Measurements from ENCODE around the gene NAXD.
"Not testable (repeated sequence)": the region's sequence is repeated elsewhere in the genome, so short reads cannot be mapped to it uniquely, and the experiment has no call there.

Gene NAXD

DNA sequence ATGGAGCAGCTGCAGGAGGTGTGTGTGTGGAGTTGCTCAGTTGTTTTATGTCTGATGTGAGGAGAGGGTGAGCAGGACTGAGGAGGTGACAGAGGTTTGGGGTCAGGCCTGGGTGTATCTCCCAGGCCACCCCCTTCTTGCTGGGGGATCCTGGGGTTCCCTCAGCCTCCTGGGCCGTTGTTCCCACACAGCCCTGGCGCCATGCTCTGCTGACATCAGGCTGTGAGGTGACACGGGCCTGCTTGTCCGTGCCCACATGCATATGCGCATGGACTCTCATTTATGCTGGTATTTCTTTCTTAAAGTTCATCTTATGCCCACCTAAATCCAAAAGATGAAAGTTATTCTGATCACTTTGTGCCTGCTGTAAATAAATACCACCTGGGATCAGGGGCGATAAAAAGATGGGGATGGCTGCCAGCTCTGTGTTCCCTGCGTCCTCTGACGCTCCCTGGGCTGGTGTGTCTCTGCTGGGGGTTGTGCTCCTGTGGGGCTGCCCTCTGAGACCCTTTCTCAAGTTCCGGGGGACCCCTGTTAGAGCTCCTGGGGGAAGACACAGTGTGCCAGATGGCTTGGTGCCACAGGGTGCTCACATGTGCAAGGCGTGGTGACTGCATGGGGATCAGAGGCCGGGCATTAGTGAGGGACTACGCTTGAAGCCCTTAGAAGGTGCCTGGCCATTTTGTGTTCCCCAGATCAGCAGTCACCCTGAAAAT, 12.6 kb downstream of the NAXD start:
- no peak for DNase-seq (ENCODE audit: low read depth in 1 of 2, low spot score in 1 of 2)

DNA sequence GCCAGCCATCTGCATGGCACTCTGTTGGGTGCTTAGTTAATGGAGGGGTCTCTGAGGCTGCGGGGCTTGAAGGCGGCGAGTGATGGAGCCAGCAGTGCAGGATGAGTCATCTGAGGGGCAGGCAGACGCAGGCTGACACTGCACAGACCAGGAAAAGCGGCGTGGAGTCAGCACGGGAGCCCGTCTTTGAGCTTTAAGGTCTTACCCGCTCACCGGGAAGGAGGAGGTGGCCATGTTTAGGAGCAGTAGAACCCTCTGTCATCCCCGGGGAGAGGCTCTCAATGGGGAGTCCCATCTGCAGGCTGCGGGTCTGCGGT, 13.1 kb downstream of the NAXD start:
- DNase-seq (ENCODE audit: low read depth in 1 of 2, low spot score in 1 of 2) = no peak

DNA sequence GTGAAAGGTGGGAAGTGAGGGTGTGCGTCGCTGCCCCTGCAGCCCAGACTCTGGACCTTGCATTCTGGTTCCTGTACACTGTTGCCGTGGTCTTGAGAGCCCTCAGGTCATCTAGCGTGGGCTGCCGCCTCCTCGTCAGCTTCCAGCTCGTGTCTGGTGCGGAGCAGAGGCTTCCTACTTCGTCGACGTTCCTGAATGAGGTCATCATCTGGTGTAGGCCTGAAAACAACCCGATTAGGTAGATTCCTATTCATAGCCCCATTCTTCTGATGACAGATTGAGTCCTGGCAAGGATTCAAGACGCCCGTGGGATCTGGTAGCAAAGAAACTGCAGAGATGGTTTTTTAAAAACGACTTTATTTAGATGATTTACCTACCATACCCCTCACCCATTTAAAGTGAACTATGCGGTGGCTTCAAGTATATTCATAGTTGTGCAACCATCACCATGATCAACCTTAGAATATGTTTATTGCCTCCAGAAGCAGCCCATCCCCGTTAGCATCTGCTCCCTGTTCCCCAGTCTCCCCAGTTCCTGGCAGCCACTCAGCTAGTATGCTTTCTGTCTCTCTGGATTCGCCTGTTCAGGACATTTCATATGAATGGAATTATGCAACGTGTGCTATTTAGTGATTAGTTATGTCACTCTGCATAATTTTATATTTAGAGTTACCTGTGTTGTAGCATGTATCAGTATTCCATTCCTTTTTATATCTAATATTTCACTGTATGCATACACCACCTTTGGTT, 13.8 kb downstream of the NAXD start:
- no peak for DNase-seq (ENCODE audit: low read depth in 1 of 2, low spot score in 1 of 2)

DNA sequence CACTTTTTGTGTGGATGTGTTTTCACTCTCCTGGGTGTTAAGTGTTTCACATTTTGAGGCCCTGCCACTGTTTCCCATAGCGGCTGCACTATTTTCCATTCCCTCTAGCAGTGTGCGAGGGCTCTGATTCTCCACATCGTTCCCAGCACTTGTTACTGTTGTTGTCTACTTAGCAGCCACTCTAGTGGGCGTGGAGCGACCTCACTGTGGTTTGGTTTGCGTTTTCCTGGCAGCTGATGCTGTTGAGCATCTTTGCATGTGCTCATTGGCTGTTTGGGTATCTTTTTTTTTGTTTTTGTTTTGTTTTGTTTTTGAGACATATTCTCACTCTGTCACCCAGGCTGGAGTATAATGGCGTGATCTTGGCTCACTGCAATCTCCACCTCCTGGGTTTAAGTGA, 14.4 kb downstream of the NAXD start:
- DNase-seq (ENCODE audit: low read depth in 1 of 2, low spot score in 1 of 2) = no peak

DNA sequence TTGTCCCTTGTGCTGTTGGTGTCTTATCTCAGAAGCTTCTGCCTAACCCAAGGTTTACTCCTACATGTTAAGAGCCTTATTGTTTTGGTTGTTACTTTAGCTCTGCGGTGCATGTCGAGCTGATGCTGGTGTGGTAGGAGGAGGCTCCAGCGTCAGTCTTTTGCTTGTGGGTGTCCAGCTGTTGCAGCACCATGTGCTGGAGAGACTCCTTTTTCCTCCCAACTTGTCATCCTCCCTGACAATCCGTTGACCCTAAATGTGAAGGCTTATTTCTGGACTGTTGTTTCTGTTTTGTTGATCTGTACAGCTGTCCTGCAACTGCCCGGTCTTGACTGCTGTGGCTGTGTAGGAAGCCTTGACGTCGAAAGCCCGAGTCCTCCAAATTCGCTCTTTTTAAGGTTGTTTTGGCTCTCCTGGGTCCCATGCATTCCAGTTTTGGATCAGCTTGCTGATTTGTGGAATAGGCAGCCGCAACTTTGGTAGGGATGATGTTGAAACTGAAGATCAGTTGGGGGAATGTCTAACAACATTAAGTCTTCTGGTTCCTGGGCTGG, 15.3 kb downstream of the NAXD start:
- DNase-seq (ENCODE audit: low read depth in 1 of 2, low spot score in 1 of 2) = no peak

DNA sequence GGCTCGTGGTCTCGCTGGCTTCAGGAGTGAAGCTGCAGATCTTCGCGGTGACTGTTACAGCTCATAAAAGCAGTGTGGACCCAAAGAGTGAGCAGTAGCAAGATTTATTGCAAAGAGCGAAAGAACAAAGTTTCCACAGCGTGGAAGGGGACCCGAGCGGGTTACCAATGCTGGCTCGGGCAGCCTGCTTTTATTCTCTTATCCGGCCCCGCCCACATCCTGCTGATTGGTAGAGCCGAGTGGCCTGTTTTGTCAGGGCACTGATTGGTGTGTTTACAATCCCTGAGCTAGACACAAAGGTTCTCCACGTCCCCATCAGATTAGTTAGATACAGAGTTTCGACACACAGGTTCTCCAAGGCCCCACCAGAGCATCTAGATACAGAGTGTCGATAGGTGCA, 16.9 kb downstream of the NAXD start:
- not testable (repeated sequence) for DNase-seq (ENCODE audit: low read depth in 1 of 2, low spot score in 1 of 2)

DNA sequence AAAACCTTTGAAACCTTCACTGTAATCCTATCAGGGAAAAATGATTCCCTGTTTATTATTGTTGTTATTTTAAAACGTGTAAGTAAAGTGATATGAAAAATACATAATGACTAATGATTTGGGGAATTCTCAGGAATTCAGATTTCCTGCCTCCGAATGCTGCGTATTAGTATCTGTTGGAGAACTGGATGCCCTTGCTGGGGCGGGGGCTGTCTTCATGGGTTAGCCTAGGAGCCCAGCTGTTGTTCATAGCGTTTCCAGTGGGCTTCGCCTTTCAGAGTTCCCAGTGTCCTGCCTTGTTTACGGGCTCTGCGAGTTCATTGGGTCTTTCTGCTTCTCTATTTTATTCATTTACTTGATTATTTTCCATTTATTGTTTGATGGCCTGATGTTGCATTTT, 18.4 kb downstream of the NAXD start:
- no peak for DNase-seq (ENCODE audit: low read depth in 1 of 2, low spot score in 1 of 2)

DNA sequence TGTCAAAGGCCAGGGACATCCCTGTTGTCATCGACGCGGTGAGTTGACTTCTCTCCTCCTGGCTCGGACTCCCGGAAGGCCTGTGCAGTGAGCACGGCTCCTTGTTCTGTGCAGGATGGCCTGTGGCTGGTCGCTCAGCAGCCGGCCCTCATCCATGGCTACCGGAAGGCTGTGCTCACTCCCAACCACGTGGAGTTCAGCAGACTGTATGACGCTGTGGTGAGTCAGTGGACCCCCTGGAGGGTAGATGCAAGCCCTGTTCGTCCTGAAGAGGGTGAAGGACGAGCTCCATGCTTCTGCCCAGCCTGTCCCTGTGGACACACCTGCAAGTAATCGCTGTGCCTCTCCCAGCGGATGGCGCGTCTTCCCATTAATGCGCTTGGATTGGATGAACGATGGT, 19.2 kb downstream of the NAXD start:
- DNase-seq (ENCODE audit: low read depth in 1 of 2, low spot score in 1 of 2) = no peak

DNA sequence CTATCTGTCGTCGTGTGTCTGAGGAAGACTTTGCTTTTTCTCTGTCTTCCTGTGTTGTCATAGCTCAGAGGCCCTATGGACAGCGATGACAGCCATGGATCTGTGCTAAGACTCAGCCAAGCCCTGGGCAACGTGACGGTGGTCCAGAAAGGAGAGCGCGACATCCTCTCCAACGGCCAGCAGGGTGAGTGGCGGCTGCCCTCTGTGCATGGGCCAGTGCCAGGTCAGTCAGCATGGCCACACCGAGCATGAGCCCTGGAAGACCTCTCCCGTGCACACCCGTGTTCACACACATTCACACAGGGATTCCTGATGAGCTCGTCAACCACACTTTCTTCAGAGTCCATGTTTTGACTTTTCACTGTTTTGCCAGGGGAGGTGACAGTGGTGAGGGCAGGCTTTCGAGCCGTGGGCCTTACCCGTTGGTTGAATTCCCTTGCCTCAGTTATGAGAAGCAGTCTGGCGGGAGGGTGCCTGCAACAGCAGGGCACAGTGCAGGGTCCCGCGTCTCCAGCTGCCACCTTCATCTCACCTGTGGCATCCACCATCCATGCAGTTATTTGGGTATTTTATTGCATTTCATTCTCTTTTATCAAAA, 20.2 kb downstream of the NAXD start:
- no peak for DNase-seq (ENCODE audit: low read depth in 1 of 2, low spot score in 1 of 2)

DNA sequence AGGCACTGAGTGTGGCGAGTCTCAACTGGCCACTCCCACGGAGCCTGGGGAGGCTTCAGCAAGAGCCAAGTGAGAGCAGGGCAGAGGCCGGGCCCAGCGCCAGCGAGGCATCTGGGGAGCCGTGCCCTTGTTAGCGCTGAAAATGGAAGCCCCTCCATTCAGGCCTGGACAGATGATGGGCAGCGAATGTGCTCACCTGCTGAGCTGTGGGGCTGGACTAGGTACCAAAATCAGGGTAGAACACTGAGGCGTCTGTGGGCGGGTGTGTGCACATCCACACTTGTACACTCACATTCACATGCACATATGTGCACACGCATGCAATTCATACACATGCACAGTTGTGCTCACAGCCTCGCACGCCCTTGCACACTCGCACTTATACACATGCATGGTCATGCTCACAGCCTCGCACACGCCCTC, 20.7 kb downstream of the NAXD start:
- DNase-seq (ENCODE audit: low read depth in 1 of 2, low spot score in 1 of 2) = no peak

DNA sequence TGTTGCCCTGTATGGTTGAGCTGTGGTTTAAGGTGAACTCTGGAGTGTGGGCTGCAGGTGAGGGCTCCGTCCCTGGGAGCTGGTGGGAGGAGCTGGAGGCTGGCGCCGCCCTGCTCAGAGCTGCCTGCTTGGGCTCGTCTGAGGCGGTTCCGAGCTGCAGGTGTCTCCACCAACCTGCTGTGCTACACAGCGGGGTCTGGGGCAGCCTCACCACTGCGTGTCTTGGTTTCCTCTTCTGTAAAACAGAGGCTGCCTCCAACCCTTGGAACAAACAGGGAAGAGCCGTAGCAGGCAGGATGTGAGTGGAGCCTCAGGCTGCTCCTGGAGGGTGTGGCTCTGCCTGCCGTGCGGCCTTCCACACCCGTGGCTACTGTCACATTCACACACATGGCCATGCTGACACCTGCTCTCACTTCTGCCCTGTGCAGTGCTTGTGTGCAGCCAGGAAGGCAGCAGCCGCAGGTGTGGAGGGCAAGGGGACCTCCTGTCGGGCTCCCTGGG, 21.4 kb downstream of the NAXD start:
- no peak for DNase-seq (ENCODE audit: low read depth in 1 of 2, low spot score in 1 of 2)

DNA sequence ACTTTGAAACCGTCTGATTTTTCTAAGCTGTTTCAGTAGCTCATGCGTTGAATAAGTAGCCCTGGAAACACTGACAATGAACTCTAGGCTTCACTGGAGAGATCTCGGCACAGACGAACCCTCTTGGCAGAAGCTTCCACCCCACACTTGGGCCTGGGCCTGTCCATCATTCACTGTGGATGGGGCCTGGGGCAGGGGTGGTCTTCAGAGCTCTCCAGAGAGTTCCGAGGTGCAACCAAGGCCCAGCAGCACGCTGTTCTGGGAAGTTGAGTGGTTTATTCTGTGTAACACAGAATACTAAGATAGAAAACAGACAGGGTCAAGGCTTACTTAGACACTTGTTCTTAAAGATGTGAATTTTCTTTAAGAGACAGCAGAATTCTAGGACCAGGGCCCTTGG, 21.9 kb downstream of the NAXD start:
- DNase-seq (ENCODE audit: low read depth in 1 of 2, low spot score in 1 of 2) = no peak

DNA sequence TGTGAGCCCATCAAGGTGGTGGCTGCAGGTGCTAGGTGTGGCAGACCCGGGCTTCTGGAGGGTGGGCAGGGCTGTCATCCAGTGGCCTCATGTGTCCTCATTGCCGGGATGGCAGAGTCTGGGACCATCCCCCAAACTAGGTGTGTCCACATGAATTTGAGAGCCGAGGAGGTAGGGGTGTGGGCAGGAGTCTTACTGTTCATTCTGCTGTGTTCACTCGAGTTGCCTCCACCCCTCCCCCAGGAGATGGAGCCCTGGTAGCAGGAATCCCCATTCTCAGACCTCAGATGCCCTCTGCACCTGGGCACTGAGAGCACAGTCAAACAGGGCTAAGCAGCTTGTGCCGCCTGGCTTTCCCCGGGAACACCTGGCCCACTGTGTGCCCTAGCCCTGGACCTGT, 22.4 kb downstream of the NAXD start:
- DNase-seq (ENCODE audit: low read depth in 1 of 2, low spot score in 1 of 2) = no peak

DNA sequence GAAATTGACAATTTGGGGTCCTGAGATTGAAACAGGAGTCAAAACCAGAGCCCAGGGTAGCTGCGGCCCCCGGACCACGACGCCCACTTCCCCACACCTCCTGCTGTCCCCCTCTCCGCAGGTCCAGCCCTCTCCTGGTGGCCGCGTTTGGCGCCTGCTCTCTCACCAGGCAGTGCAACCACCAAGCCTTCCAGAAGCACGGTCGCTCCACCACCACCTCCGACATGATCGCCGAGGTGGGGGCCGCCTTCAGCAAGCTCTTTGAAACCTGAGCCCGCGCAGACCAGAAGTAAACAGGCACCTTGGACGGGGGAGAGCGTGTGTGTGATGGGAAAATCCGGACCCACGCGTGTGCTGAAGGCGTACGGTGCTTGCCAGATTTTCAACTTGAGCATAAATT, 22.9 kb downstream of the NAXD start:
- DNase-seq (ENCODE audit: low read depth in 1 of 2, low spot score in 1 of 2) = no peak

DNA sequence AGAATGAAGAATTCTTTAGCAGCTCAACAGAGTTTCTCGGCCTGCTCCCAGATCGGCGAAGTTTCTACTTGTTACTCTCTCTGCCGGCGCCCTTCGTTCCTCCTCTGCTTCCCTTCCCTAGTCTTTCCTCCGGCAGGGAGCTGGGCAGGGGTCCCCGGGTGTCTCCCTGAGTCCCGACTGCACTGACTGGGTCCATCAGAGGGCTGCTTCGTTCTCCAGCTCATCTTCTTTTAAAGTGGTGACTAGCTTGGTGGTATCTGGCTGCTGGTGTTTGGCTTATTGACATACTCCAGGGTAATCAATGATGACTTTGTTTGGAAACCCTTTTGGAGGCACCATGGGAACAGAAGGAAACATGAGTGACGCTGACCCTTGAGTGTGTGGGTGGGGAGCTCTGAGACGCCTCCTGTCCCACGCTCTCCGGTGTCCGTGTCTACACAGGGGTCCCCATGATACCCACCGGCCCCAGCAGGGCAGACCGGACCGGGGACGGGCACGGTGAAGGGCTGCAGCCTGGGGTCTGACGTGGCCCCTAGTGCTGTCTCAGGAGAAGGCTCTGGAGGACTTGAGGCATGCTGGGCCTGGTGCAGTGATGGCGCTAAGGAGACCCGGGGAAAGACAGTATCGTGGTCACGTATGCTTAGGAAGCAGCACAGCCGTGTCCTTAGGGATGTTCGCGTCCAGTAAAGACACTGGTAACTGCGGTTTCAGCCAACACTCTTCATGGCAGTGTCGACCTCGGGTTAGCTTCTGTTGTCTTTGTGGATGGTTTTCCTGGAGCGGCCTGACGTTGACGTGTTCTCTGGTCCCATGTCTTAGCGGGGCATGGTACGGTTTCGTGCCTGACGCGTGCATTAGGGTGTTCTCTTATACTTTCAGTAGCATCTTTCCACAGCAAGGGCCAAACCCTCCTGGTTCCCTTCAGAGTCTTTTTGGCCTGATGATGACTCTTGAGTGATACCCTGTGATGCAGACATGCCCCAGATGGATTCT, 23.8 kb downstream of the NAXD start:
- no peak for DNase-seq (ENCODE audit: low read depth in 1 of 2, low spot score in 1 of 2)

DNA sequence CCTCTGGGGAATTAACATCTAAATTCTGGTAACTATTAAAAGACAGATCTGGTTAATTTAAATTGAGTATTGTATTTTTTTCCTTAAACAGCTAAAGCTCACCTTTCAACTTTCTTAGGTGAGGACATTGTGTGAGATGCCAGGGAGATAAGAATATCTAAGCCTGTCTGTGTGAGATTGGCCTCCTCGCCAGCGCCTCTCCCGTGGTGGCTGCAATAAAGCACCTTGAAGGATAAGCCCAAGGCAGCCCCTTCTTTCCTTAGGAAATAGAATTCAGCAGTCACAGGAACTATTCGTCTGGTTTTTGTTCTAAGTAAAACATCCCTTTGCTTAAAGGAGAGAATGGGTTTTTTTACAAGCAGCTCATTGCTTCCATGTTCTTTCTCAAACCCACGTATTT, 24.6 kb downstream of the NAXD start:
- no peak for DNase-seq (ENCODE audit: low read depth in 1 of 2, low spot score in 1 of 2)

DNA sequence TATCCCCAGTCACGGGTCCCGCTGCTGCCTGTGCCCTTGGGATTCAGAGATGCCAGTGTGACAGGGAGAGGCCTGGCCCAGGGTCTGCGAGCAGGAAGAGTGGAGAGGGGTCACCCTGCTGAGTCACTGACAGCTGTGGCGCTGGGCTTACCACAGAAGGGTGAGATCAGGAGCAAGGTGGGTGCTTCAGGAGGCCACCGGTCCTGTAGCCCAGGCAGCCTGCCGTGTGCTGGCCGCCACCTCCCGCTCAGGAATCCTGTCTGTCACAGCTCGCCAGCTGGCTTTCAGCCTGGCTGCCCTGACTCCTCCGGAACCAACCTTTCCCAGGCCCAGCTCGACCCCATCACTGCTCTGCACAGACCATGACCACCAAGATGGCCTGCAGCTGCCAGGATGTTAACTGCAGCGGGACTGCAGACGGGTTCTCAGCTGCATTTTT, 25.3 kb downstream of the NAXD start:
- DNase-seq (ENCODE audit: low read depth in 1 of 2, low spot score in 1 of 2) = no peak

DNA sequence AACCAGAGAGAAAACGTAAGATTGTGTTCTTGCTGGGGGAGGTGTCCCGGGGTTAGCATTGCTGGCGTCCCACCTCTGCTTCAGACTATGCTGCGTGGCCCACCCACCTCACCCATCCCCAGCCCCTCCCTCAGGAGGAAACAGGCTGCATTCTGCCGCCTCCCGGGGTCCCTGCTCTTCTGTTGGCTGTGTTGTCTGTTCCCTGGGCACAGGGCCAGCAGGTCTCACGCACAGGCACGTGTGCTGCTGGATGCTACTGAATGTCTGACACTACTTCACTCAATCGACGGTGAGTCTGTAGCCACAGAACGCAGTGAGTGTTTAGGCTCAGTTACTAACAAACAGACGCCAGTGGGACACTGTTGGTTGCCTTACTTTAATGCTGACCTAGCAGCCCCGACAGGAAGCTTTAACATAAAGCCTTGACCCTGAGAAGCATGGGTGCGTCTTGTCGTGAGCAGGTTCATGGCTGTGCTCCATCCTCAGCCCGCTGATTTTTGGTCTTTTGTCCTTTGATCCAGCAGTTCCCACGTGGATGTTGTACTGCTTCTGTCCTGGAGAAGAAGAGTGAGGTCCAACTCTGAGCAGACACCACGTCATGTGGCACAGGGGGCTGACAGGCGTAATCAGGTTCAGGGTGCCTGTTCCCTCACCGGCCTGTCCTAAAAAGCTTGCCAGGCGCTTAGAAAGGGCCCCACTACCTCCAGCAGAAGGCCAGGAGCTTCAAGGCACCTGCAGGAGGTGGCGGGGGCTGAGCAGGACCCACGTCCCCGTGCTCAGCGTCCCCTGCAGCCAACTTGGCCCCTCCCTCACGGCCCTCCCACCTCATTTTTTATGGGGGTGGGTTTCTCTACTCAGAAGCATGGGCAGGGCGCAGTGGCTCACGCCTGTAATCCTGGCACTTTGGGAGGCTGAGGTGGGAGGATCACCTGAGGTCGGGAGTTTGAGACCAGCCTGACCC, 26.0 kb downstream of the NAXD start:
- no peak for DNase-seq (ENCODE audit: low read depth in 1 of 2, low spot score in 1 of 2)

DNA sequence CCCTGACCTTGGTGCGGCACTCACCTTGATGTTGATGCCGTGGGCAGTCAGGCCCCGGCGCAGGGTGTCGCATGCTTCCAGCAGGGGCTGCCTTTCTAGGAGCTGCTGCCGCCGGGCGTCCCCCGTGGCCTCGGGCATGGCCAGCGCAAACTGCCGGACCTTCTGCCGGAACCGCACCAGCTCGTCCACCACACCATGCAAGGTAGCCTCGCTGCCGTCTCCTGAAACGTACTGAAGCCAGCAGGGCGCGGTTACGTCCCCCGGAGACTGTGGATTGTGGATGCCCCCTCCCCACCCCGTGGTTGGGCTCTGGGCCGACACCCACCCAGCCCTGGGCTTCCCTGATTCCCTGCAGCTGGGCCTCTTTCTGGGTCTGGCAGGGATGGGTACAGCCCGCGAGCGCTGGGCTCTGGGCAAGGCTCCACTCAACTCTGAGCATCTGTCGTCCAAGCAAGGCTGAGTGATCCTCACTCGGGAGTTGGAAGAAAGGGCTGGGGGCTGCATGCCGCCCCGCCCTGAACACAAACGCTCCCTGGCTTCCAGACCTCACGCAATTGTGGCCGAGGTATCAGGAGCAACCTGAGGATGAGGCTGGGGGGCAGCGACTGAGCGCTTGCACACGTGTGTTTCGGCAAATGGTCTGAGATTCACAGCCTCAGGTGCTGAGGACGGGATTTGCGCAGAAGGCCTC, 27.1 kb downstream of the NAXD start:
- no peak for DNase-seq (ENCODE audit: low read depth in 1 of 2, low spot score in 1 of 2)
